Measurements from ENCODE around the gene CELSR2.

CELSR2 gene

GRCh38 chr1:109256971-109257681 is 7.8 kb downstream of the CELSR2 start:
- FAIRE-seq, result no peak
- no peak for TF ChIP-seq PAX5 (IDR thresholded peaks at IDR 0.05; ENCODE audit: insufficient read depth, low read length, severe bottlenecking)
- TF ChIP-seq POLR2AphosphoS5 (IDR thresholded peaks at IDR 0.05; ENCODE audit: low read depth, low read length), result no peak
- no peak for TF ChIP-seq POLR2A (IDR thresholded peaks at IDR 0.05; ENCODE audit: low read depth, low read length)
- DNase-seq (ENCODE audit: insufficient read length, low spot score), result no peak

GRCh38 chr1:109257682-109258421 is 8.5 kb downstream of the CELSR2 start:
- FAIRE-seq (no peak), DNase-seq (ENCODE audit: insufficient read length, low spot score) (no peak)
- TF ChIP-seq POU2F2 (IDR thresholded peaks at IDR 0.05; ENCODE audit: low read depth, low read length), result no peak
- TF ChIP-seq PAX5 (IDR thresholded peaks at IDR 0.05; ENCODE audit: insufficient read depth, low read length, severe bottlenecking), result no peak
- TF ChIP-seq SPI1 (IDR thresholded peaks at IDR 0.05; ENCODE audit: low read depth, low read length), result no peak

- no peak for DNase-seq (ENCODE audit: insufficient read length, low spot score)
- FAIRE-seq, result no peak
- TF ChIP-seq POU2F2 (IDR thresholded peaks at IDR 0.05; ENCODE audit: low read depth, low read length) (no peak), POLR2A (IDR thresholded peaks at IDR 0.05; ENCODE audit: low read depth, low read length) (no peak), PAX5 (IDR thresholded peaks at IDR 0.05; ENCODE audit: insufficient read depth, low read length, severe bottlenecking) (no peak), SPI1 (IDR thresholded peaks at IDR 0.05; ENCODE audit: low read depth, low read length) (no peak), POLR2AphosphoS5 (IDR thresholded peaks at IDR 0.05; ENCODE audit: low read depth, low read length) (no peak), TAF1 (IDR thresholded peaks at IDR 0.05; ENCODE audit: low read depth, low read length) (no peak)
Observed at GRCh38 chr1:109258481-109259466, 9.4 kb downstream of the CELSR2 start.

- FAIRE-seq, result no peak
Observed at GRCh38 chr1:109259674-109260557, 10.6 kb downstream of the CELSR2 start.

GRCh38 chr1:109261006-109261405 is 11.7 kb downstream of the CELSR2 start:
- no peak for DNase-seq (ENCODE audit: insufficient read length, low spot score)
- no peak for TF ChIP-seq TAF1 (IDR thresholded peaks at IDR 0.05; ENCODE audit: low read depth, low read length)
- no peak for TF ChIP-seq POU2F2 (IDR thresholded peaks at IDR 0.05; ENCODE audit: low read depth, low read length)
- no peak for TF ChIP-seq POLR2AphosphoS5 (IDR thresholded peaks at IDR 0.05; ENCODE audit: low read depth, low read length)
- TF ChIP-seq POLR2A (IDR thresholded peaks at IDR 0.05; ENCODE audit: low read depth, low read length), result no peak
- no peak for TF ChIP-seq SPI1 (IDR thresholded peaks at IDR 0.05; ENCODE audit: low read depth, low read length)
- TF ChIP-seq PAX5 (IDR thresholded peaks at IDR 0.05; ENCODE audit: insufficient read depth, low read length, severe bottlenecking), result no peak
- no peak for FAIRE-seq

More at GRCh38 chr1:109259674-109260557, 10.6 kb downstream of the CELSR2 start:
- no peak for DNase-seq (ENCODE audit: insufficient read length, low spot score)
- TF ChIP-seq PAX5 (IDR thresholded peaks at IDR 0.05; ENCODE audit: insufficient read depth, low read length, severe bottlenecking) (no peak), TAF1 (IDR thresholded peaks at IDR 0.05; ENCODE audit: low read depth, low read length) (no peak), POLR2AphosphoS5 (IDR thresholded peaks at IDR 0.05; ENCODE audit: low read depth, low read length) (no peak), POU2F2 (IDR thresholded peaks at IDR 0.05; ENCODE audit: low read depth, low read length) (no peak), SPI1 (IDR thresholded peaks at IDR 0.05; ENCODE audit: low read depth, low read length) (no peak), POLR2A (IDR thresholded peaks at IDR 0.05; ENCODE audit: low read depth, low read length) (no peak)

- no peak for TF ChIP-seq POLR2A (IDR thresholded peaks at IDR 0.05; ENCODE audit: low read depth, low read length)
- no peak for TF ChIP-seq POU2F2 (IDR thresholded peaks at IDR 0.05; ENCODE audit: low read depth, low read length)
- TF ChIP-seq TAF1 (IDR thresholded peaks at IDR 0.05; ENCODE audit: low read depth, low read length), result no peak
- TF ChIP-seq PAX5 (IDR thresholded peaks at IDR 0.05; ENCODE audit: insufficient read depth, low read length, severe bottlenecking), result no peak
- no peak for TF ChIP-seq SPI1 (IDR thresholded peaks at IDR 0.05; ENCODE audit: low read depth, low read length)
- TF ChIP-seq POLR2AphosphoS5 (IDR thresholded peaks at IDR 0.05; ENCODE audit: low read depth, low read length), result no peak
- DNase-seq (ENCODE audit: insufficient read length, low spot score) (no peak), FAIRE-seq (no peak)
Observed at GRCh38 chr1:109261578-109261977, 12.2 kb downstream of the CELSR2 start.

- TF ChIP-seq PAX5 (IDR thresholded peaks at IDR 0.05; ENCODE audit: insufficient read depth, low read length, severe bottlenecking) (no peak), TAF1 (IDR thresholded peaks at IDR 0.05; ENCODE audit: low read depth, low read length) (no peak), POU2F2 (IDR thresholded peaks at IDR 0.05; ENCODE audit: low read depth, low read length) (no peak), POLR2A (IDR thresholded peaks at IDR 0.05; ENCODE audit: low read depth, low read length) (no peak), SPI1 (IDR thresholded peaks at IDR 0.05; ENCODE audit: low read depth, low read length) (no peak), POLR2AphosphoS5 (IDR thresholded peaks at IDR 0.05; ENCODE audit: low read depth, low read length) (no peak)
- DNase-seq (ENCODE audit: insufficient read length, low spot score) (no peak), FAIRE-seq (no peak)
Observed at GRCh38 chr1:109262231-109263055, 13.1 kb downstream of the CELSR2 start.

GRCh38 chr1:109263234-109263596 is 13.9 kb downstream of the CELSR2 start:
- no peak for DNase-seq (ENCODE audit: insufficient read length, low spot score)
- no peak for FAIRE-seq
- no peak for TF ChIP-seq POLR2AphosphoS5 (IDR thresholded peaks at IDR 0.05; ENCODE audit: low read depth, low read length)
- no peak for TF ChIP-seq SPI1 (IDR thresholded peaks at IDR 0.05; ENCODE audit: low read depth, low read length)
- no peak for TF ChIP-seq POU2F2 (IDR thresholded peaks at IDR 0.05; ENCODE audit: low read depth, low read length)
- no peak for TF ChIP-seq POLR2A (IDR thresholded peaks at IDR 0.05; ENCODE audit: low read depth, low read length)
- no peak for TF ChIP-seq TAF1 (IDR thresholded peaks at IDR 0.05; ENCODE audit: low read depth, low read length)
- no peak for TF ChIP-seq PAX5 (IDR thresholded peaks at IDR 0.05; ENCODE audit: insufficient read depth, low read length, severe bottlenecking)

Measured in GM12891 (cell line).